GM12891 (cell line): ENCODE results near the gene P2RY14.

Experiments used
- POLR2A ChIP-seq: IDR thresholded peaks from 2 replicates; pipeline ENCODE4 v1.6.1; 2011; ENCODE audit warnings: low read depth, low read length, control low read depth
- POLR2AphosphoS5 ChIP-seq: IDR thresholded peaks from 2 replicates; pipeline ENCODE4 v1.6.1; 2011; ENCODE audit warnings: low read depth, low read length, control low read depth
- TAF1 ChIP-seq: IDR thresholded peaks from 2 replicates; pipeline ENCODE4 v1.6.1; 2011; ENCODE audit warnings: low read depth, low read length, control low read depth

GRCh38 chr3:151315846-151316245, 37.5 kb upstream of the P2RY14 start:
- TF ChIP-seq POLR2AphosphoS5 (no peak), POLR2A (no peak), TAF1 (no peak)
